GM18511 (cell line): ENCODE results near the gene WIPF3.
"Not testable (repeated sequence)": the region's sequence is repeated elsewhere in the genome, so short reads cannot be mapped to it uniquely, and the experiment has no call there.

Experiments used
- ATAC-seq: cut with Tn5 transposase; IDR thresholded peaks from one replicate; pipeline ENCODE4 v1.9.1; 2021; ENCODE audit warnings: mild to moderate bottlenecking, moderate library complexity; ENCODE audit not compliant: unreplicated experiment

WIPF3 gene

DNA sequence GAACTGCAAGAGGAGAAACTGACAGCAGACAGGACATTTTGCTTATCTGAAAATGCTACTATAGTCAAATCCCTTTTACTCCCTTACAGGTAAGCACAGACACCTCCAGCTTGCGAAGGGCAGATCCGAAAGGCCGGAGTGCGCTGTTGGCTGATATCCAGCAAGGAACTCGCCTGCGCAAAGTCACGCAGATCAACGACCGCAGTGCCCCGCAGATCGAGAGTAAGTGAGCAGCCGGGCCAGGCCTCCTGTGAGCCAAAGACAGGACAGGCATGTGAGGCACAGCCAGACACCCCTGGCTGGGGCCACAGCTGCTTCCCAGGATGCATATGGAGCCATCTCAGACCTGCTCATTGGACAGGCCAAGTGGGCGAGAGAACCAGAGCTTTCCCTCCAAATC is 69.4 kb downstream of the WIPF3 start:
- no peak for ATAC-seq

DNA sequence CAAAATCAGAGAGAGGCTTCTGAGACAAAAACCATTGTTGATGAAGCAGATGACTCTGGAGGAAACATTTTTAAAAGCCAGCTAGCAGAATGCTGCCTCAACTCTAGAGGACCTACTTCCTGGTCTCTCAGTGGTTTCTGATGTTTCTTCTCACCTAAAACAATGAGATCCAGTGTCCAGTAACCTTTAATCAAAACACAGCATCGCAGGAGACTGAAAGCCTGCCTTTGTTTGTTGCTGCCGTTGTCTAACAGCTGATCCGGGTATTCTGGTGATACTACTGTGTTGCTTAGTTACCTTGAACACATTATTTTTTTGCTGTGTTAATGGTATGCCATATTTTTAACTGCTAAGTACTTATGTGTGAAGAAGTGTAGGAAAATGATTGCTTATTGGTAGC is 70.9 kb downstream of the WIPF3 start:
- no peak for ATAC-seq

DNA sequence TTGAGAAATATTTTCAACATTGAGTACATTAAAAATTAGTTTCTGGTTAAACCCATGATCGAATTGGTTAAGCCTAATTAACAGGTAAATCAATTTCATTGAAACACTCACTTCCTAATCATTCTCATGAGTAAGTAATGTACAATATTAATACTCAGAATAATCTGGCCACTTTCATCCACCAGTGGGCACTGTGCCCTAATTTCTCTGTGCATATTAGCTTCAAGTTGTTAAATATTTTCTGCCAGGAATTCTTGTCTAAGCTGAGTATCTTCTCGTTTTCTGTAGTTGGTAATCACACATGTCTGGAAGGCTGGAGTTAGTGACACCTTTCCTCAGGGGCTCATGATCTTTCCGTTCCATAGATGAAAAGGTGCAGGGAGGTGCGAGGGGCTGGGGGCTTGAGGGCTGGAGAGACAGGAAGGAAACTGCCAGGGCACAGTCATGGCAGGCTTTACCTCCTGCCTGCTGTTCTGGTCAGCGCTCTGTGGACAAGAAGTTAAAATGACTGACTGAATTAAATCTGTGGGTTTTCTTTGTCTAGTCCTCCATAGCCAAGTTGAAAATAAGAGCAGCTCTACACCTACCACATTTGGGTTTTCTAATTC is 71.9 kb downstream of the WIPF3 start:
- no peak for ATAC-seq

DNA sequence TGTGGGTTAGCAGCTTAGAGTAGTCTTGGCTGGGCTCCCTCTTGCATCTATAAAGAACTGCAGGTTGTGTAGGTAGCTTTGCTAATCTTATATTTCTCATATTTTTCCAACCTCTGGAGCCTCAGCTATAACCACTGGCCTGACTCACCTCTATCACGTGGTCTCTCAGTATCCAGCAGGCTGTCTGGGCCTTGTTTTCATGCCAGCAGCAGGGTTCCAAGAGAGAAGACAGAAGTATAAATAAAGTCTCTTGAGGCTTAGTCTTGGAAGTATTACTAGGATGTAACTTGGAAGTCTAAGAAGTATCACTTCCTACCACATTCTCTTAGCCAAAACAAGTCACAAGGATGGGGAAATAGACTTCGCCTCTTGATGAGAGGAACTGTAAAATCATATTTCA is 73.3 kb downstream of the WIPF3 start:
- ATAC-seq: no peak

DNA sequence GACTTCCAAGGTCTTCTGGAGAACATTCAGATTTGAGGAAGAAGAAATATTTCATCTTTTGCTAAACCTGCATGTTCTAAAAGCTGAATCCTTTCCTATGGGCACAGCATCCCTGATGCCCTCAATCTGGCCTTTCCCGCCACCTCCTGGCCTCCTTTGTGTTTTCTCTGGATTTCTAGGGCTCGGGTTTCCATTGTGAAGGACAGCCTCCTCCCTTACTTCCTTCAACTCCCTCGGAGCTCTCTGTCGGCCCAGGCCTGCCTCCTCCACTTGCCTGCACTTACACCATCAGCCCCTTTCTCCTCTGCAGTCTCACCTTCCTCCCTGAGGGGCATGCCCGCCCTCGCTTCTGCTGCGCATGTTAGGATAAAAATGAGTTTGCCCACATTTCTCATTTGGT is 75.4 kb downstream of the WIPF3 start:
- no peak for ATAC-seq

DNA sequence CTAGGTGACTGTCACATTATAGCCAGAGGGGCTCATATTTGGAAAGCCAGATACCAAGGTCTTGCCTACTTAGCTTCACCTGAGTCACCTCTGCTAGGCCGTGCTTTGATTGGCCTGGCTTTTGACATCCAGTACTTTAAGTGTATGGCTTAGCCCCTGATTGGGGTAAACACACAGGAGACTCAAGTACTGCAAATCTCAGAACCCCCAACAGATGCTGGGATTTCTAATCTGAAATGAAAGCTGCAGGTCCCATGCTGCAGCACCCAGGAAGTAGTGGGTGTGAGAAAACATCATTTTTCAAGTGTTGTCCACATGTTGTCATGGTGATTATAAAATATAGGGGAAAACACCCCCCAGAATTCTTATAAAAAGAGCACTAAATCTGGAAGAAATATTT is 76.2 kb downstream of the WIPF3 start:
- ATAC-seq: no peak

DNA sequence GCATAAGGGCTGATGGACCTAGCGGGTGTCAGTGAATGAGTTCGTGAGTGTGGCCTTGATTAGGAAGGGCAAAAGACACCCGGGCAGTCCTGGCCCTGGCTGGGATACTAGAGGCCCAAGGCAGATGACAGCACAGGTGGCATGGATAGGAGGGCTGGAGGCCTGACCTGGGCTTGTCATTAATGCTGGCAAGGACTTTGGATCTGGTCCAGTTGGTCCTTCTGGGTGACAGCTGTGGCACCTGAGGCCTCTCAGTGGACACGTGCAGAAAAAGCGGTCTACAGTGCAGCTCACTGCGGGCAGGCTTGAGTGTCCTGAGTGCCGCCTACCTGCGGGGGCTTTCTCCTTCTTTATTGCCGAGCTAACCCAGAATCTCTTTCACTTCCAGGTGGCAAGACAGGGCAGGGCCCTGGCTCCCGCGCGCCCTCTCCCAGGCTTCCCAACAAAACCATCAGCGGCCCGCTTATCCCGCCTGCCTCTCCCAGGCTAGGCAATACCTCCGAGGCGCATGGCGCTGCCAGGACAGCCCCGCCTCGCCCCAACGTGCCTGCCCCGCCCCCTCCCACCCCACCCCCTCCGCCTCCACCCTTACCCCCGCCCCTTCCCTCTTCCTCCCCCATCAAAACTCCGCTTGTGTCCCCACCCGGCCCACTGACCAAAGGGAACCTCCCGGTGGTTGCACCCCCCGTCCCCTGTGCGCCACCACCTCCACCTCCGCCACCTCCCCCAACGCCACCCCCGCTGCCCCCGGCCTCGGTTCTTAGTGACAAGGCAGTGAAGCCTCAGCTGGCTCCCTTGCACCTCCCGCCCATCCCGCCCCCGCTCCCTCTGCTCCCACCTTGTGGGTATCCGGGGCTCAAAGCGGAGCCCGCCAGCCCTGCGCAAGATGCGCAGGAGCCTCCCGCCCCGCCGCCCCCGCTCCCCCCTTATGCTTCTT is 77.4 kb downstream of the WIPF3 start:
- ATAC-seq: no peak

DNA sequence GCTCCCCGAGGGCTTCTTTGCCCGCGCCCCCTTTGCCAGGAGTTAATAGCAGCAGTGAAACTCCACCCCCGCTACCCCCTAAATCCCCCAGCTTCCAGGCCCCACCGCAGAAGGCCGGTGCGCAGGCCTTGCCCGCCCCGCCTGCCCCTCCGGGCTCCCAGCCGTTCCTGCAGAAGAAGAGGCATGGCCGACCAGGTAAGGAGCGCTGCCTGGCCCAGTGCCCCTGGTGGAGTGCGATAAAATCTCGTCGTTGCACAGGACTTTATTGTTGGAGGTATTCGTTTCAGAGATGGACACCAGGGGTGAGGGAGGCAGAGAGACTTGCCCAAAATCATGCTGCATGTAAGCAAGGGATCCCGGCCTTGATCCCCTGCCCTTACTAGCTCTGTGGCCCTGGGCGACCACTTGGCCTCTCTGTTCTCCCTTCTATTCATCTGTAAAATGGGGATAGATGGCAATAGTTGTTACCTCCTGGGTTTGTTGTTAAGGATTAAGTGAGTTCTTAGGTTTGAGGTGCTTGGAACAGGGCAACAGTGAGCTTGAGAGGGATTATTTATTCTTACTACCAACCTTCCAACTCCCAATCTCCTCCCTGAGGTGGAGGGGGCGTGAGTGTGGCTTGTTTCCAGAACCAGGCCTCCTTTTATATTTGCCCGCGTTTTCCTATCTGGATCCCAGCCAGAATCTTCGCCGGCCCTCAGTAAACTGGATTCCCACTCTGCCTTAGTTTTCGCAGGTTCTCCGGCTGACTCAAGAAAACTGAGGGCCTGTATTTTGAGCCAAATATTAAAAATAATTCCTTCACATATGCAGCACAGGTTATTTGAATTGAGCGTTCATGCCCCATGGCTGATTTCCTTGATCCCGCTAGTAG is 78.3 kb downstream of the WIPF3 start:
- ATAC-seq: no peak

DNA sequence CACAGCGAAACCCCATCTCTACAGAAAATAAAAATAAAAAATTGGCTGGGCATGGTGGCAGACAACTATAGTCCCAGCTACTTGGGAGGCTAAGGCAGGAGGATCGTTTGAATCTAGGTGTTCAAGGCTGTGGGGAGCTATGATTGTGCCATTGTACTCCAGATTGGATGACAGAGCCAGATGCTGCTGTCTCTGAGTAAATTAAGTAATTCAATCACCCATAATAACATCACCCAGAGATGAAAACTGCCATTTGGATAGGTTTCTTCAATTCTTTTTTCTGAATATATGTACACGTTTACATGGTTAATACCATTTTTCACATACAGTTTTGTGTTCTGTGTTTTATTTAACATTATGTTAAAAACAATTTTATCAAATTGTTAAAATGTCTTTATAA is 79.3 kb downstream of the WIPF3 start:
- no peak for ATAC-seq

DNA sequence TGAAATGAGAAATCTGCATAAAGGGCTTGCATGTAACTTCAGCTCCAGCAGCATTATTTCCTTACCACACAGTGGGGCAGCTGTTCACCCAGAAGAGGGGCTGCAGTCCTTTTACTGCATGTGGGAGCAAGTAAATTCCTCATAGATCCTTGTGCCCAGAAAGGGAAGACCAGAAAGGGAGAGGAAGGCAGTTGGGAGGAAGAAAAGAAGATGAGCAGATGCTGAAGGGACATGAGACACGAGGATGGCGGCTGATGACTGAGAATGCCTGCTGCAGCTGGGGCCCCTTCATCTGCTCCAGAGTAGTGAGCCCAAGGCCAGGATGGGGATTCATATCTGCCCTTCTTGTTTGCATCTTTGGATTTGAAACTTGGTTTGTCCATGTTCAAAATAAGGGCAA is 80.5 kb downstream of the WIPF3 start:
- ATAC-seq: no peak

DNA sequence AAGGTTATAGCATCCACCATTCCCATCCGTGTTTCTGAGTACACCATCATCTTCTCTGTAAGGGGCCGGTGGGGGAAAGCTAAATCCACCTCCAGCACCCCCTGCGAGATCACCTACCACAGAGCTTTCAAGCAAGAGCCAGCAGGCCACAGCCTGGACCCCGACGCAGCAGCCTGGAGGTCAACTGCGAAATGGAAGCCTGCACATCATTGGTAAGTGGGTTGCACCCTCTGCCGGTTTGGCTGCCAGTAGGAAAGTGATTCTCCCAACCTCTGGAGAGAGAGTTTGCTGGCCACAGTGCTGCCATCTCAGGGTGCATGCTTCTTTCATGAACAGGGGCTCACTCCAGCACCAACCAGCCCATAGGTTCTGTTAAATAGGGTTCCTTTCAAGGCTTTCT is 81.7 kb downstream of the WIPF3 start:
- ATAC-seq: no peak

DNA sequence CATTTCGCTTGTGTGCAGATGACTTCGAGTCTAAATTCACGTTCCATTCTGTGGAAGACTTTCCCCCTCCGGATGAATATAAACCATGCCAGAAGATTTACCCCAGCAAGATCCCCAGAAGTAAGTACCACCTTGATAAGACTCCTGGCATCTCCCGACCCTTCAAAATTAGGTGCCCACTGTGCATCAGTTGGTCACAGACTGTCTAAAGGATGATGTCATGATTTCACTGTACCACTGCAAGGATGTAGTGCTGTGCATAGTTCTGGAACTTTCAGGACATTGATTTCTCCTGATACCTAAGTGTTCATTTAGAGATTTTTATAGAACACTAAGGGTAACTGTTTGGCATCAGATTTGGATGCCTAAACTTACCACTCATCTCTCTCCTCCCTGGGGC is 83.0 kb downstream of the WIPF3 start:
- no peak for ATAC-seq

DNA sequence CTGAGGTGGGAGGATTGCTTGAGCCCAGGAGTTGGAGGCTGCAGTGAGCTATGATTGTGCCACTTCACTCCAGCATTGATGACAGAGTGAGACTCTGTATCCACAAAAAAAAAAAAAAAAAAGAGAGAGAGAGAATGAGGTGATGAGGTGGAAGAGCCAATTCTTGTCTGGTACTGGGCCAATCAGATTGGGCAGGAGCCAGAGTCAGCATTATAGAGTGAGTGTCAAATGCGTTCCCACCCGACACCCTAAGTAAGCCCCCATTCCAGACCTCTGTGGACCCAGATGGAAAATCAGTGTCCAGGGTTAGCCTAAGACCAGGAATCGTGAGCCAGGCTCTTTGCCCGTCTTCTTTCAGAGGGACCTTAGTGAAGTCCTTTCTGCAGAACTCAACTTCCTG is 83.9 kb downstream of the WIPF3 start:
- no peak for ATAC-seq

DNA sequence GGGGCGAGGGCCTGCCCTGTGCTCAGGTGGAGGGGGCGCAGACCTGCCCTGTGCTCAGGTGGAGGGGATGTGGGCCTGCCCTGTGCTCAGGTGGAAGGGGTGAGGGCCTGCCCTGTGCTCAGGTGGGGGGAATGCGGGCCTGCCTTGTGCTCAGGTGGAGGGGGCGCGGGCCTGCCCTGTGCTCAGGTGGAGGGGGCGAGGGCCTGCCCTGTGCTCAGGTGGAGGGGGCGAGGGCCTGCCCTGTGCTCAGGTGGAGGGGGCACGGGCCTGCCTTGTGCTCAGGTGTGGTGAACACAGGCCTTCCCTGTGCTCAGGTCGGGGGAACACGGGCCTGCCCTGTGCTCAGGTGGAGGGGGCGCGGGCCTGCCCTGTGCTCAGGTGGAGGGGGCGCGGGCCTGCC is 84.5 kb downstream of the WIPF3 start:
- ATAC-seq: not testable (repeated sequence)

DNA sequence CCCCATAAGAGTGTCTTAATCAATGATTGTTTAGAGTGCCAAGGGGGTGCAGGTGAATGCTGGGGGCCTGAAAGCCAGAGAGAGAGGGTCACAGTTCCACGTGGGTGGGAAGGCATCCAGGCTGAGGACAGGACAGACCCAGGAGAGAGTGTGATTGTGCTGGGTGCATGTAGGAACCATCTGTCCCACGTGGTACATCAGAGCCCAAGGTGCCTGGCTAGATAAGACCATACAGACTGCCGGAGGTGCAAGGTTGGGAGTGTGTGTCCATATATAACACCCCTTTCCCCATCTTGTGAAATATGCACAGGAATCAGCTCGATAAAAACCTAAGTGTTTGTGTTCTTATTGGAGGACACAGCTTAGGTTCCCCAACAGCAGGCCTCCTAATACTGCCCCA is 85.5 kb downstream of the WIPF3 start:
- ATAC-seq: no peak

DNA sequence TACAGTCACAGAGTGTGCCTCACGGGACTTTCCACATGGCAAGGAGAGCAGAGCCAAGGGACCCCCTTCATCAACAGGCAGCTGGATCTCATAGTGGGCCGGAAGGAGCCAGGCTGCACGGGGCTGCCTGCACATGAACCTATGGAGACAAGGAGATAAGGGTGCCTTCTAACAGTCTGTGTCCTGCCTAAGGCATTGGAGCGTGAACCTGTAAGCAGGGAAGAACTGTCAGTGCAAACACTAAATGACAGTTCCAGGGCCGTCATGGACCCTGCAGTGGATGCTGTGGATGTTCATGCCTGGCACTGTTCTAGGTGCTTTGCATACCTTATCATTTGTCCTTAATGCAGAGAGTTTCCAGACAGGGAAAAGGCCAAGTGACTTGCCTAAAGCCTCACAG is 85.9 kb downstream of the WIPF3 start:
- ATAC-seq: no peak

DNA sequence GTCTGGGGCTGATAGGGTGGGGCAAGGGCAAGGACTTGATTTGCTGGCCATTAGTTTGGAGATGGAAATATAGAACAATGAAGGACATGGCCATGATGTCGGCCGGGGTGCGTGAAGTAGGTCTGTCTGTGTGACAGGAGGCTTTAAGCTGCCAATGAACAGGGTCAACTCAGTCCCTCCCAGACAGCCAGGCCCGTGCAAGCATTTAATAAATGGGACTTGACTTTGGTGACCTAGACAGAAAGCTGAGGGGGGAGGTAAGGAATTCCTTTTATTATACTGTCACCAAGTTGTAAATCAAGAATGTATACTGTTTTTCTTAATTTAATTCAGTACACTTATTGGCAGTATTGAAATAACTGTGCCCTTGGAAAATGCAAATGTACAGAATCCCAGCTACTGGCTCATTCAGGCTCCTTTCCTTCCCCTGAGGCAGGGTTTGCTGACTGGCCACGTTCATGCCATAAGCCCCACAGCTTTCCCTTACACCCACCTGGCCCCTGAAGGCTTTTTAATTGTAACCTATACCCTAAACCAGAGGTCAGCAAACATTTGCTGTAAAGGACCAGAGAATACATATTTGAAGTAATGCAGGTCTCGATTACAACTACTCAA is 87.2 kb downstream of the WIPF3 start:
- no peak for ATAC-seq

DNA sequence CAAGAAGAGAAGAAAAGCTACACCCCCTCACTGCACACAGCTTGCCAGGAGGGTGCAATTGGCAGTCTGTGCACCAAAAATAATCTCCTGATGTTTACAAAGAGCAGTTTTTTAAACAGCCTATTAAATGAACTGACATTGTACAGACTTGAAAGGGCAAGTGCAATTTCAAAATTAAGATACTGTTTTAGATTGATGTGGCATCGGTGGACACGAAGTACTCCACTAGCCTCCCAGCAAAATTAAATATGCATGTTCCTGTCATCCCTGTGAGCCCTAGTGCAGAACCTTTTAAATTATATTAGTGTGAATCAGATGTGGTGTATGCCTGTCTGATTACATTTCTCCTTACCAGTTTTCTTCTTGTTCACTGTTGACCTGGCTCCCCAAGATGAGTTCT is 87.9 kb downstream of the WIPF3 start:
- ATAC-seq: no peak

DNA sequence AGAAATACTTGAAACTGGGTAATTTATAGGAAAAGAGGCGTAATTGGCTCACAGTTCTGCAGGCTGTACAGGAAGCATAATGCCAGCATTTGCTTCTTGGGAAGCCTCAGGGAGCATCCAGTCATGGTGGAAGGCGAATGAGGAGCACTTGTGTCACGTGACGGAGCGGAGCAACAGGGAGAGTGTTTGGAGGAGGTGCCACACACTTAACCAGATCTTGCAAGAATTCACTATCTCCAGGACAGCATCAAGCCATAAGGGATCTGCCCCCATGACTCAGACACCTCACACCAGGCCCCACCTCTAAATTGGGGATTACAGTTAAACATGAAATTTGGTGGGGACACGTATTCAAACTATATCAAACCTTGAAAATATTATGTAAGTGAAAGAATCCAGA is 89.3 kb downstream of the WIPF3 start:
- ATAC-seq: no peak

DNA sequence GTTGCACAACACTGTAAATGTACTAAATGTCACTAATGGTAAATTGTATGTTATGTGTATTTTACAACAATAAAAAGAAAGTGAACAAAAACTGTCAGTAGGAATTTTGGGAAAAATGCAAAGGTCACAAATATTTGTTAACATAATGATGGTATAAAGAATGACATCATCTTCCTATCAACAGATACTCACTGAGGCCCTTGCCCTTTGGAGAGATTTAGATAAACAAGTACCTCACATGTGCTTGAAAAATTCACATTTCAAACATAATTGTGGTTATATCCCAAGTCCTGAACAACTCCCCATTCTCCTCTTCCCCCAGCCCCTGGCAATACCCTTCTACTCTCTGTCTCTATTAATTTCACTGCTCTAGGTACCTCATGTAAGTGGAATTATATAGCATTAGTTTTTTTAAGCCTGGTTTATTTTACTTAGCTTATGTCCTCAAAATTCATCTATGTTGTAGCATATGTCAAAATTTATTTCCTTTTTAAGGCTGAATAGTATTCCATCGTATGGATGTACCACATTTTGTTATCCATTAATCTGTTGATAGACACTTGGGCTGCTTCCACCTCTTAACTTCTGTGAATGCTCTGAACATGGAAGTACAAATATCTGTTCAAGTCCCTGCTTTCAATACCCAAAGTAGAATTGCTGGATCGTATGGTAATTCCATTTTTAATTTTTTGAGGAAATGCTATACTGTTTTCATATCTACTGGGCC is 90.5 kb downstream of the WIPF3 start:
- no peak for ATAC-seq

DNA sequence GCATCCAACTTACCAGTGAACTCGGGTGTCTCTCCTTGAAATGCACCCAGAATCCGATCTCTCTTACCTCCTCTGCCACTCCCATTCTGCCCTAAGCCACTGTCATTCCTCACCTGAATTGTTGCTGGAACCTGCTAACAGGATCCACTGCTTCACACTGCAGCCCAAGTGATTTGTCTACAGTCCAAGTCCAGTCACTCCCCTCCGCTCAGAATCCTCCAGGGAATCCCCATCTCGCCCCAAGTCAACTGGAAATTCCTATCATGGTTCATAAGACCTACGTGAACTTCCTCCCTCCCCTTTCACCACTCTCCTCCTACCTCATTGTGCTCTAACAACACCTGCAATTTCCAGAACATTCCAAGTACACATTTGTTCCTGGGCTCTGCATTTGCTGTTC is 92.0 kb downstream of the WIPF3 start:
- ATAC-seq: no peak
